Neural cell (in vitro differentiated cells): ENCODE results near the gene PAMR1. TPM values are rescaled to one million over a fixed set of nuclear protein-coding genes. Genes with fewer than 3 reads are reported as not detected.

Source experiments
- H2AFZ ChIP-seq: fragments of 200-600, 300-800 bp; sonication (generic), shearing (Covaris generic); 2 replicates; pipeline ENCODE4 v1.6.0; 2014; ENCODE audit warnings: low read depth, mild to moderate bottlenecking, antibody characterized with exemption, low read length, moderate library complexity
- H3F3A ChIP-seq: fragments of 200-600 bp; shearing (Covaris generic); 2 replicates; pipeline ENCODE4 v1.6.1; 2016; ENCODE audit warnings: mild to moderate bottlenecking, moderate library complexity, mixed read lengths, antibody characterized with exemption, low read length; ENCODE audit not compliant: insufficient read depth, poor library complexity, severe bottlenecking
- H3K27ac ChIP-seq: fragments of 200-600, 300-800 bp; sonication (generic), shearing (Covaris generic); 2 replicates; pipeline ENCODE4 v1.5.1; 2014; ENCODE audit warnings: mild to moderate bottlenecking, low read length, moderate library complexity
- H3K27me3 ChIP-seq: fragments of 300-800, 200-600 bp; sonication (generic), shearing (Covaris generic); 2 replicates; pipeline ENCODE4 v1.6.0; 2014; ENCODE audit warnings: mild to moderate bottlenecking, low read depth, low read length, moderate library complexity; ENCODE audit not compliant: insufficient read depth
- H3K36me3 ChIP-seq: fragments of 300-800, 200-600 bp; sonication (generic), shearing (Covaris generic); 2 replicates; pipeline ENCODE4 v1.5.1; 2014; ENCODE audit warnings: mild to moderate bottlenecking, antibody characterized with exemption, low read length, moderate library complexity; ENCODE audit not compliant: insufficient read depth
- H3K4me2 ChIP-seq: fragments of 300-800, 200-600 bp; sonication (generic), shearing (Covaris generic); 2 replicates; pipeline ENCODE4 v1.6.0; 2014; ENCODE audit warnings: mild to moderate bottlenecking, low read length
- H3K4me3 ChIP-seq: fragments of 300-800, 200-600 bp; sonication (generic), shearing (Covaris generic); 2 replicates; pipeline ENCODE4 v1.5.1; 2014; ENCODE audit warnings: mild to moderate bottlenecking, low read length, moderate library complexity
- H3K79me2 ChIP-seq: fragments of 200-600 bp; shearing (Covaris generic); replicated peaks from 2 replicates; pipeline ENCODE4 v1.6.0; 2014; ENCODE audit warnings: mild to moderate bottlenecking, low read length, moderate library complexity; ENCODE audit not compliant: insufficient read depth
- H3K9ac ChIP-seq: fragments of 300-800, 200-600 bp; sonication (generic), shearing (Covaris generic); 2 replicates; pipeline ENCODE4 v1.6.1; 2016; ENCODE audit warnings: mild to moderate bottlenecking, low read length, mixed read lengths
- H3K9me2 ChIP-seq: fragments of 200-600 bp; shearing (Covaris generic); 2 replicates; pipeline ENCODE4 v1.6.1; 2016; ENCODE audit warnings: mild to moderate bottlenecking, low read length, mixed read lengths; ENCODE audit not compliant: insufficient read depth
- H3K9me3 ChIP-seq: fragments of 200-600, 300-800 bp; sonication (generic), shearing (Covaris generic); 2 replicates; pipeline ENCODE4 v1.6.1; 2016; ENCODE audit warnings: mild to moderate bottlenecking, mixed run types, low read length, moderate library complexity, mixed read lengths
- H4K20me1 ChIP-seq: fragments of 200-600 bp; shearing (Covaris generic); 2 replicates; pipeline ENCODE4 v1.6.1; 2016; ENCODE audit warnings: mild to moderate bottlenecking, mixed run types; ENCODE audit not compliant: insufficient read depth
- EP300 ChIP-seq: fragments of 450-650 bp; conservative IDR thresholded peaks from 2 replicates; pipeline ENCODE4 v1.6.1; 2014; ENCODE audit warnings: antibody characterized with exemption, mild to moderate bottlenecking, moderate library complexity; ENCODE audit not compliant: poor library complexity, severe bottlenecking
- EZH2 ChIP-seq: fragments of 200-600, 300-800 bp; shearing (Covaris generic), sonication (generic); IDR thresholded peaks from 2 replicates; pipeline ENCODE4 v1.6.1; 2014; ENCODE audit warnings: antibody characterized with exemption, low read length, borderline replicate concordance, mild to moderate bottlenecking; ENCODE audit not compliant: insufficient read depth, poor library complexity, severe bottlenecking
- MXI1 ChIP-seq: fragments of 450-650 bp; conservative IDR thresholded peaks from 2 replicates; pipeline ENCODE4 v1.6.1; 2014; ENCODE audit warnings: antibody characterized with exemption, mild to moderate bottlenecking; ENCODE audit not compliant: poor library complexity, severe bottlenecking
- POLR2AphosphoS5 ChIP-seq: IDR thresholded peaks from 2 replicates; pipeline ENCODE4 v1.6.1; 2012
- RAD21 ChIP-seq: fragments of 450-650 bp; conservative IDR thresholded peaks from 2 replicates; pipeline ENCODE4 v1.6.1; 2014; ENCODE audit warnings: antibody characterized with exemption, mild to moderate bottlenecking, moderate library complexity
- SMC3 ChIP-seq: fragments of 450-650 bp; conservative IDR thresholded peaks from 2 replicates; pipeline ENCODE4 v1.6.1; 2014; ENCODE audit warnings: antibody characterized with exemption, mild to moderate bottlenecking, moderate library complexity; ENCODE audit not compliant: poor library complexity
- TAF1 ChIP-seq: IDR thresholded peaks from 2 replicates; pipeline ENCODE4 v1.6.1; 2012; ENCODE audit warnings: low read depth
- polyA plus RNA-seq: library from polyadenylated mRNA; depleted of rRNA; stranded (reverse); fragments of >200 nt; gene quantifications from 2 replicates; pipeline ENCODE4 v1.2.3, GENCODE V29; 2014
- TF ChIP-seq, protein P1 (sequence below): IDR thresholded peaks from 2 replicates; pipeline ENCODE4 v1.6.1; 2012; ENCODE audit warnings: borderline replicate concordance
- TF ChIP-seq, protein P2 (sequence below): fragments of 450-650 bp; IDR thresholded peaks from 2 replicates; pipeline ENCODE4 v1.5.1; 2014; ENCODE audit warnings: antibody characterized with exemption, mild to moderate bottlenecking, moderate library complexity; ENCODE audit not compliant: poor library complexity, severe bottlenecking

PAMR1 gene
- polyA plus RNA-seq, 1 donor from 2014 or later: 0.48 TPM

DNA sequence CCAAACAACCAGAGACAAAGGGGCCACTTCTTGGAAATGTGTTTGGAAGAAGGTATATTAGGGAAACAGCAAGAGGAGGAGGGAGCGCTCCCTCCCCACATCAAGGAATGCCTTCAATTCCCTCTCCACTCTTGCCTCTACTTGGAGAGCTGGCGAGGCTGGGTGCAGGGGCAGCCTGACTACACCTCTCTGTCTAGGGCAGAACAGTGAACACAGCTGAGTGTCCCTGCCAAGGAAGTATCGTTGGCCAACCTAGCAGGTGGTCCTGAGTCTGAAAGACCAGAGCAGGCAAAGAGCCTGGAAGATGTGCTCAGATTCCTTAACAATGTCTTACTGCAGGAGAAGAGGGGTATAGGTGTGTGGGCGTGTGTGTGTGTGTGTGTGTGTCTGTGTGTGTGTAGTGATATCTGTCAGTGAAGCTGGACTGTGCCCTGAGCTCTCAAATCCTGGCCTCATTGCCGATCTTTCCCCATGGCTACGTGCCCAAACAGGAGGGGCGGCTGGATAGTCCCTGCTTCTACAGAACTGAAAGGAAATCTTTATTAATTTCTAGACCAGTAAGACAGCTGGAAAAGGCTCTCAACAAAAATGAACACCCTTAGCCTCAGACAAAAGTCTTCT lies 46.8 kb downstream of the PAMR1 start:
- TF ChIP-seq TAF1: no peak
- no peak for TF ChIP-seq EP300
- no peak for TF ChIP-seq MXI1
- Histone ChIP-seq H3K9me3 (no peaks in the 10 kb centered on the region), H3K9me2 (no peaks in the 10 kb centered on the region), H3K4me3 (no peak overlapping the region), H3K79me2 (no peaks in the 10 kb centered on the region), H3K27me3 (no peaks in the 10 kb centered on the region), H3K27ac (no peak overlapping the region), H3F3A (no peaks in the 10 kb centered on the region), H3K36me3 (no peaks in the 10 kb centered on the region), H3K4me2 (no peak overlapping the region), H2AFZ (no peak overlapping the region), H3K9ac (no peak overlapping the region), H4K20me1 (no peaks in the 10 kb centered on the region)

DNA sequence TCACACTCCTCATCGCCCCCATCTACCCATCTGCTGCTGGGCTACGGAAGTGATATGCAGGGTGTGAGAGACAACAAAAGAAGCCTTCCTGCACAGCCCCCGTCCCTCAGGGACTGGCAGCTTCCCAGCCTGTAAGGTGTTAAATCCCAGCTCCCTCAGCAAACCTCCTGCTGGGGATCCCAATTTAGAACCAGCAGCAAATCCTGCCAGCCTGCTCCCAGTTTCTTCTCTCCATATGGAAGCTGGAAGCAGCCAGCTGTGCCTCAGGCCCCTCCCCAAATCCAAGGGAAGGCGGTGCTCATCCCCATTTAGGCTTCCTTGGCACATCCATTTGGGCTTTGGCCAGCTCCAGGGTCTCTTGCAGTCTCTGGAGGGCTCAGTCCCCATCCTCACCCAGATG lies 47.5 kb downstream of the PAMR1 start:
- no peak for TF ChIP-seq POLR2AphosphoS5
- no peak for TF ChIP-seq EP300
- TF ChIP-seq EZH2: no peak
- no peak for TF ChIP-seq SMC3
- no peak for TF ChIP-seq TAF1
- no peak for TF ChIP-seq RAD21
- TF ChIP-seq, protein P1, sequence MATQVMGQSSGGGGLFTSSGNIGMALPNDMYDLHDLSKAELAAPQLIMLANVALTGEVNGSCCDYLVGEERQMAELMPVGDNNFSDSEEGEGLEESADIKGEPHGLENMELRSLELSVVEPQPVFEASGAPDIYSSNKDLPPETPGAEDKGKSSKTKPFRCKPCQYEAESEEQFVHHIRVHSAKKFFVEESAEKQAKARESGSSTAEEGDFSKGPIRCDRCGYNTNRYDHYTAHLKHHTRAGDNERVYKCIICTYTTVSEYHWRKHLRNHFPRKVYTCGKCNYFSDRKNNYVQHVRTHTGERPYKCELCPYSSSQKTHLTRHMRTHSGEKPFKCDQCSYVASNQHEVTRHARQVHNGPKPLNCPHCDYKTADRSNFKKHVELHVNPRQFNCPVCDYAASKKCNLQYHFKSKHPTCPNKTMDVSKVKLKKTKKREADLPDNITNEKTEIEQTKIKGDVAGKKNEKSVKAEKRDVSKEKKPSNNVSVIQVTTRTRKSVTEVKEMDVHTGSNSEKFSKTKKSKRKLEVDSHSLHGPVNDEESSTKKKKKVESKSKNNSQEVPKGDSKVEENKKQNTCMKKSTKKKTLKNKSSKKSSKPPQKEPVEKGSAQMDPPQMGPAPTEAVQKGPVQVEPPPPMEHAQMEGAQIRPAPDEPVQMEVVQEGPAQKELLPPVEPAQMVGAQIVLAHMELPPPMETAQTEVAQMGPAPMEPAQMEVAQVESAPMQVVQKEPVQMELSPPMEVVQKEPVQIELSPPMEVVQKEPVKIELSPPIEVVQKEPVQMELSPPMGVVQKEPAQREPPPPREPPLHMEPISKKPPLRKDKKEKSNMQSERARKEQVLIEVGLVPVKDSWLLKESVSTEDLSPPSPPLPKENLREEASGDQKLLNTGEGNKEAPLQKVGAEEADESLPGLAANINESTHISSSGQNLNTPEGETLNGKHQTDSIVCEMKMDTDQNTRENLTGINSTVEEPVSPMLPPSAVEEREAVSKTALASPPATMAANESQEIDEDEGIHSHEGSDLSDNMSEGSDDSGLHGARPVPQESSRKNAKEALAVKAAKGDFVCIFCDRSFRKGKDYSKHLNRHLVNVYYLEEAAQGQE: no peak
- TF ChIP-seq, protein P2, sequence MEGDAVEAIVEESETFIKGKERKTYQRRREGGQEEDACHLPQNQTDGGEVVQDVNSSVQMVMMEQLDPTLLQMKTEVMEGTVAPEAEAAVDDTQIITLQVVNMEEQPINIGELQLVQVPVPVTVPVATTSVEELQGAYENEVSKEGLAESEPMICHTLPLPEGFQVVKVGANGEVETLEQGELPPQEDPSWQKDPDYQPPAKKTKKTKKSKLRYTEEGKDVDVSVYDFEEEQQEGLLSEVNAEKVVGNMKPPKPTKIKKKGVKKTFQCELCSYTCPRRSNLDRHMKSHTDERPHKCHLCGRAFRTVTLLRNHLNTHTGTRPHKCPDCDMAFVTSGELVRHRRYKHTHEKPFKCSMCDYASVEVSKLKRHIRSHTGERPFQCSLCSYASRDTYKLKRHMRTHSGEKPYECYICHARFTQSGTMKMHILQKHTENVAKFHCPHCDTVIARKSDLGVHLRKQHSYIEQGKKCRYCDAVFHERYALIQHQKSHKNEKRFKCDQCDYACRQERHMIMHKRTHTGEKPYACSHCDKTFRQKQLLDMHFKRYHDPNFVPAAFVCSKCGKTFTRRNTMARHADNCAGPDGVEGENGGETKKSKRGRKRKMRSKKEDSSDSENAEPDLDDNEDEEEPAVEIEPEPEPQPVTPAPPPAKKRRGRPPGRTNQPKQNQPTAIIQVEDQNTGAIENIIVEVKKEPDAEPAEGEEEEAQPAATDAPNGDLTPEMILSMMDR: no peak
- no peak for TF ChIP-seq MXI1
- no peaks in the 10 kb centered on the region for H3K9me2 ChIP-seq
- no peaks in the 10 kb centered on the region for H3K79me2 ChIP-seq
- no peaks in the 10 kb centered on the region for H3K27me3 ChIP-seq
- H3K27ac ChIP-seq: no peak overlapping the region
- no peaks in the 10 kb centered on the region for H3K36me3 ChIP-seq
- no peak overlapping the region for H3K9ac ChIP-seq
- no peaks in the 10 kb centered on the region for H3K9me3 ChIP-seq
- H3K4me3 ChIP-seq: no peak overlapping the region
- H3F3A ChIP-seq: no peaks in the 10 kb centered on the region
- no peak overlapping the region for H2AFZ ChIP-seq
- H3K4me2 ChIP-seq: no peak overlapping the region
- H4K20me1 ChIP-seq: no peaks in the 10 kb centered on the region

DNA sequence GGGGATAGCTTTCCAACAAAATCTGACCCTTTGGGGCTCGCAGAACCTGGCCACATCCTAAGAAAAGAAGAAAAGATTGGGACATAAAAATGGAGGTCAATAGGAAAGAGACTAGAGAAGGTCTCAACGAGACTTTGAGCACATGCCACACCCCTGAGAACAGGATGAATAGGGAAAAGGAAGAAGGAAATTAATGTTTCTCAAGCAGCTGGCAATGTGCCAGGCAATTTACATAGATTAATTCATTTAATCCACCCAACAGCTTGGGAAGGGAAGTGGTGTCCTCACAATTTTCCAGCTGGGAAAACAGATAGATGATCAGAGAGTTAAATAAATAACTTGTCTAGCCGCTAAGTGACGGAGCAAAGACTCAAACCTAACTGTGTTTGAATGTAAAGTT lies 50.7 kb downstream of the PAMR1 start:
- no peaks in the 10 kb centered on the region for H4K20me1 ChIP-seq
- no peak for TF ChIP-seq EZH2
- TF ChIP-seq MXI1: no peak
- no peak for TF ChIP-seq SMC3
- no peak for TF ChIP-seq POLR2AphosphoS5
- TF ChIP-seq, protein P2: no peak
- TF ChIP-seq TAF1: no peak
- TF ChIP-seq RAD21: no peak
- no peak for TF ChIP-seq EP300
- TF ChIP-seq, protein P1: no peak
- H3K9me2 ChIP-seq: no peaks in the 10 kb centered on the region
- no peak overlapping the region for H3K9ac ChIP-seq
- H3K27ac ChIP-seq: no peak overlapping the region
- H3K4me3 ChIP-seq: no peak overlapping the region
- H3K79me2 ChIP-seq: no peaks in the 10 kb centered on the region
- H2AFZ ChIP-seq: no peak overlapping the region
- H3F3A ChIP-seq: no peaks in the 10 kb centered on the region
- no peak overlapping the region for H3K4me2 ChIP-seq
- no peaks in the 10 kb centered on the region for H3K9me3 ChIP-seq
- H3K27me3 ChIP-seq: no peaks in the 10 kb centered on the region
- no peaks in the 10 kb centered on the region for H3K36me3 ChIP-seq
